Stomach (tissue), 4 donors: Measurements from ENCODE around the gene ERBB4.

ENCODE experiments used
- CTCF ChIP-seq, 7 experiments: fragments of 450-650 bp in 4 of 7; fragments of 200-600 bp in 3 of 7; sonication (generic) in 3 of 7; IDR thresholded peaks; one replicate each; pipeline ENCODE4 v1.5.1; 2016 to 2019; ENCODE audit warnings: antibody characterized with exemption in 7 of 7, control low read depth in 2 of 7, mild to moderate bottlenecking in 1 of 7
- POLR2A ChIP-seq, 4 donors: fragments of 450-650 bp; IDR thresholded peaks; one replicate each; pipeline ENCODE4 v1.6.1; 2016; ENCODE audit warnings: antibody characterized with exemption in 4 of 4, control low read depth in 2 of 4, mild to moderate bottlenecking in 1 of 4, moderate library complexity in 1 of 4
- POLR2AphosphoS5 ChIP-seq, 3 donors: sonication (generic); formaldehyde crosslinking; IDR thresholded peaks; one replicate each; pipeline ENCODE4 v1.6.1; 2016; ENCODE audit warnings: antibody characterized with exemption in 3 of 3

- no peak for TF ChIP-seq CTCF (IDR thresholded peaks at IDR 0.05)
- TF ChIP-seq POLR2A (IDR thresholded peaks at IDR 0.05), result no peak
- no peak for TF ChIP-seq POLR2AphosphoS5 (IDR thresholded peaks at IDR 0.05)
These were observed 1173.7 kb downstream of the ERBB4 start for GRCh38 chr2:211364911-211365310.
